PFSK-1 (cell line): Measurements from ENCODE around the gene PRRG3.

Source experiments
- FOXP2 ChIP-seq: optimal IDR thresholded peaks from 2 replicates; pipeline ENCODE3; 2011; ENCODE audit warnings: borderline replicate concordance, control low read depth, inconsistent platforms; ENCODE audit not compliant: insufficient read depth; ENCODE audit errors: extremely low read length, extremely low read depth
- POLR2AphosphoS5 ChIP-seq: IDR thresholded peaks from 2 replicates; pipeline ENCODE4 v1.6.1; 2012; ENCODE audit warnings: low read depth, mild to moderate bottlenecking, control low read depth, low read length, moderate library complexity
- SIN3A ChIP-seq: IDR thresholded peaks from 2 replicates; pipeline ENCODE4 v1.6.1; 2012; ENCODE audit warnings: mild to moderate bottlenecking, low read length, moderate library complexity, borderline replicate concordance; ENCODE audit not compliant: insufficient read depth
- TAF1 ChIP-seq: IDR thresholded peaks from 2 replicates; pipeline ENCODE4 v1.6.1; 2012; ENCODE audit warnings: low read length, control low read depth, borderline replicate concordance; ENCODE audit not compliant: insufficient read depth
- TF ChIP-seq, protein P1 (sequence below), 2 experiments: IDR thresholded peaks; 2 replicates each; pipeline versions ENCODE4 v1.6.1 to v1.8.0; 2011 to 2012; ENCODE audit warnings: low read depth in 2 of 2, low read length in 2 of 2, control low read depth in 1 of 2, inconsistent platforms in 1 of 2, mild to moderate bottlenecking in 1 of 2, moderate library complexity in 1 of 2; ENCODE audit not compliant: insufficient read depth in 1 of 2

DNA sequence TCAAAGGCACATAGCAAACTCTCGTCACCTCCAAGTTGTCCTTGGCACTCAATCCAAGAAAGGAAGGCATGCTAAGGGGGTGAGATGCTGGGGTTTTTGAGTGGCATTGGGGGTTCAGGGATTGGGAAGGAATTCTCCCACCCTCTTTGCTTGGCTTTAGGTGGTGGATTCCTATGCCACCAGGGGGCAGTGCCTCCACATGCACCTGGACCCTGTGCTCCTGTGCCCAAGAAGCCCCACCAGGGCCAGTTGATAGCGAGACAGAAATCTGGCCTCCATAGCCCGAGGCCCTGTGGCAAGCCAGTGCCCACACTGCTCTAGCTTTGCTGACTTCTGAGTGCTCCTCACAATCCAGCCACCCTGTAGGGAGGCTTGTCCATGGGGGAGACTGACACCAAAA, 18.6 kb downstream of the PRRG3 start:
- TF ChIP-seq, protein P1, sequence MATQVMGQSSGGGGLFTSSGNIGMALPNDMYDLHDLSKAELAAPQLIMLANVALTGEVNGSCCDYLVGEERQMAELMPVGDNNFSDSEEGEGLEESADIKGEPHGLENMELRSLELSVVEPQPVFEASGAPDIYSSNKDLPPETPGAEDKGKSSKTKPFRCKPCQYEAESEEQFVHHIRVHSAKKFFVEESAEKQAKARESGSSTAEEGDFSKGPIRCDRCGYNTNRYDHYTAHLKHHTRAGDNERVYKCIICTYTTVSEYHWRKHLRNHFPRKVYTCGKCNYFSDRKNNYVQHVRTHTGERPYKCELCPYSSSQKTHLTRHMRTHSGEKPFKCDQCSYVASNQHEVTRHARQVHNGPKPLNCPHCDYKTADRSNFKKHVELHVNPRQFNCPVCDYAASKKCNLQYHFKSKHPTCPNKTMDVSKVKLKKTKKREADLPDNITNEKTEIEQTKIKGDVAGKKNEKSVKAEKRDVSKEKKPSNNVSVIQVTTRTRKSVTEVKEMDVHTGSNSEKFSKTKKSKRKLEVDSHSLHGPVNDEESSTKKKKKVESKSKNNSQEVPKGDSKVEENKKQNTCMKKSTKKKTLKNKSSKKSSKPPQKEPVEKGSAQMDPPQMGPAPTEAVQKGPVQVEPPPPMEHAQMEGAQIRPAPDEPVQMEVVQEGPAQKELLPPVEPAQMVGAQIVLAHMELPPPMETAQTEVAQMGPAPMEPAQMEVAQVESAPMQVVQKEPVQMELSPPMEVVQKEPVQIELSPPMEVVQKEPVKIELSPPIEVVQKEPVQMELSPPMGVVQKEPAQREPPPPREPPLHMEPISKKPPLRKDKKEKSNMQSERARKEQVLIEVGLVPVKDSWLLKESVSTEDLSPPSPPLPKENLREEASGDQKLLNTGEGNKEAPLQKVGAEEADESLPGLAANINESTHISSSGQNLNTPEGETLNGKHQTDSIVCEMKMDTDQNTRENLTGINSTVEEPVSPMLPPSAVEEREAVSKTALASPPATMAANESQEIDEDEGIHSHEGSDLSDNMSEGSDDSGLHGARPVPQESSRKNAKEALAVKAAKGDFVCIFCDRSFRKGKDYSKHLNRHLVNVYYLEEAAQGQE (IDR thresholded peaks at IDR 0.05; ENCODE audit: insufficient read depth in 1 of 2, low read depth in 2 of 2, low read length in 2 of 2), result no peak
- TF ChIP-seq TAF1 (no peak), SIN3A (no peak), POLR2AphosphoS5 (no peak), FOXP2 (no peak)
